ENCODE measurements around the gene LARP1B. TPM values are rescaled to one million over a fixed set of nuclear protein-coding genes. Genes with fewer than 3 reads are reported as not detected.
A peak's percentile ranks its signal among the peaks of the same experiment; 100 is the strongest.

LARP1B gene
- total and polyA plus RNA-seq, 9 of the 15 experiments (the other 6 are each of a cell fraction or from before 2014, with no cell fraction given) = 19.2 to 59.7 (median 37.9) TPM

DNA sequence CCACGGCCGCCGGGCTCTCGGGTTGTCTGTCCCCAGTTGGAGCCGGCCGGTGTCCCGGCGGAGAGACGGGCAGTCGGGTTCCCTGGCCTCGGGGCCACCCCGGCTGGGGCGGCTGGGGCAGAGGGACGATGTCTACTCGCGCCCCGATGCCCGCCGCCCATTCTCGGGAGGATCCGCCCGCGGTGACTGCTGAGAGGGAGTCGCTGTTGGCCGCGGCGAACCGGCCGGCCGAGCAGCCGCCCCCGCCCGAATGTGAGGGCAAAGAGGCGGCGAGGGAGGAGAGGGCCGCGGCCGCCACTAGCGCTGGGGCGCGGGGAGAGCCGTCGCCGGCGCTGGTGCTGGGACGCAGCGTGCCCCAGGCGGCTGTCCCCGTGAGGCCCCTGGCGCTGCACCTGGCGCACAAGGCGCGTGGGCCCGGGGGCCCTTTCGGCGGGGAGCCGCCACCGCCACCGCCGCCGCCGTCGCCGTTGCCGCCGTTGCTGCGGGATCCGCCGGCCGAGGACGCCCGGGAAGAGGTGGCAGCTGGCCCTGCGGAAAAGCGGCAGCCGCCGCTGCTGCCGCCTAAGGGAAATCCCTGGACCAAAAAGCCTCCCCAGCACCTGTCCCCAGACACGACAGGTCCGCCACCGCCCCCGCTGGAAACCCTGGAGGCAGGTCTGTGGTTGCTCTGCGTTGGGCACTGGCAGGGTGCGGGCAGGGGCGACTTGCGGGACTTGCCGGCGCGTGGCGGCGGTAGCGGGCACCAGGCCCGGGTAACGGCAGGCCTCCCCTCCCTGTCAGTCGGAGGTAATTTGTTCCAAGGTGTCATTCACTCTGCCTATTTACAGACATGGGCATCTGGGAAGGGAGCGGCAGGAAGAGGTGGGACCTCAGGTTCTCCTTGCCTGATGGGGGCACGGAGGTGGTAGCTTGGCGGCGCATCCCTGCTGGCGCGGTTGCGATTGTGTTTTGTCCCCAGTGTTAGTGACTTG is 739 bp downstream of the LARP1B start (continued):
- TF ChIP-seq, protein P1, sequence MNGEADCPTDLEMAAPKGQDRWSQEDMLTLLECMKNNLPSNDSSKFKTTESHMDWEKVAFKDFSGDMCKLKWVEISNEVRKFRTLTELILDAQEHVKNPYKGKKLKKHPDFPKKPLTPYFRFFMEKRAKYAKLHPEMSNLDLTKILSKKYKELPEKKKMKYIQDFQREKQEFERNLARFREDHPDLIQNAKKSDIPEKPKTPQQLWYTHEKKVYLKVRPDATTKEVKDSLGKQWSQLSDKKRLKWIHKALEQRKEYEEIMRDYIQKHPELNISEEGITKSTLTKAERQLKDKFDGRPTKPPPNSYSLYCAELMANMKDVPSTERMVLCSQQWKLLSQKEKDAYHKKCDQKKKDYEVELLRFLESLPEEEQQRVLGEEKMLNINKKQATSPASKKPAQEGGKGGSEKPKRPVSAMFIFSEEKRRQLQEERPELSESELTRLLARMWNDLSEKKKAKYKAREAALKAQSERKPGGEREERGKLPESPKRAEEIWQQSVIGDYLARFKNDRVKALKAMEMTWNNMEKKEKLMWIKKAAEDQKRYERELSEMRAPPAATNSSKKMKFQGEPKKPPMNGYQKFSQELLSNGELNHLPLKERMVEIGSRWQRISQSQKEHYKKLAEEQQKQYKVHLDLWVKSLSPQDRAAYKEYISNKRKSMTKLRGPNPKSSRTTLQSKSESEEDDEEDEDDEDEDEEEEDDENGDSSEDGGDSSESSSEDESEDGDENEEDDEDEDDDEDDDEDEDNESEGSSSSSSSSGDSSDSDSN (IDR thresholded peaks at IDR 0.05; ENCODE audit: borderline replicate concordance in 1 of 2, low read depth in 2 of 2, low read length in 2 of 2) = peak; percentile 60 to 61; a peak in 3 of 4 replicates
- no peak for TF ChIP-seq SMARCE1 (IDR thresholded peaks at IDR 0.05)
- TF ChIP-seq CAMTA2 (CRISPR knock-in tag; conservative IDR thresholded peaks at IDR 0.05) = no peak
- TF ChIP-seq STAG1 (CRISPR knock-in tag; IDR thresholded peaks at IDR 0.05; ENCODE audit: borderline replicate concordance) = no peak
- no peak for TF ChIP-seq HOXB6 (CRISPR knock-in tag; IDR thresholded peaks at IDR 0.05; ENCODE audit: borderline replicate concordance)
- TF ChIP-seq, protein P2, sequence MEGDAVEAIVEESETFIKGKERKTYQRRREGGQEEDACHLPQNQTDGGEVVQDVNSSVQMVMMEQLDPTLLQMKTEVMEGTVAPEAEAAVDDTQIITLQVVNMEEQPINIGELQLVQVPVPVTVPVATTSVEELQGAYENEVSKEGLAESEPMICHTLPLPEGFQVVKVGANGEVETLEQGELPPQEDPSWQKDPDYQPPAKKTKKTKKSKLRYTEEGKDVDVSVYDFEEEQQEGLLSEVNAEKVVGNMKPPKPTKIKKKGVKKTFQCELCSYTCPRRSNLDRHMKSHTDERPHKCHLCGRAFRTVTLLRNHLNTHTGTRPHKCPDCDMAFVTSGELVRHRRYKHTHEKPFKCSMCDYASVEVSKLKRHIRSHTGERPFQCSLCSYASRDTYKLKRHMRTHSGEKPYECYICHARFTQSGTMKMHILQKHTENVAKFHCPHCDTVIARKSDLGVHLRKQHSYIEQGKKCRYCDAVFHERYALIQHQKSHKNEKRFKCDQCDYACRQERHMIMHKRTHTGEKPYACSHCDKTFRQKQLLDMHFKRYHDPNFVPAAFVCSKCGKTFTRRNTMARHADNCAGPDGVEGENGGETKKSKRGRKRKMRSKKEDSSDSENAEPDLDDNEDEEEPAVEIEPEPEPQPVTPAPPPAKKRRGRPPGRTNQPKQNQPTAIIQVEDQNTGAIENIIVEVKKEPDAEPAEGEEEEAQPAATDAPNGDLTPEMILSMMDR (IDR thresholded peaks at IDR 0.05 in 2 of 3, conservative IDR thresholded peaks at IDR 0.05 in 1 of 3; ENCODE audit: insufficient read depth in 2 of 3, low read depth in 1 of 3, low read length in 3 of 3) = 0 out of 6 replicates have a peak, but pooled peaks of 1 of the 3 experiments have one; percentile 1
- TF ChIP-seq MEF2D (tag; conservative IDR thresholded peaks at IDR 0.05; ENCODE audit: low read depth) = no peak
- no peak for TF ChIP-seq CBX3 (IDR thresholded peaks at IDR 0.05; ENCODE audit: borderline replicate concordance in 1 of 2, low read length in 2 of 2)
- no peak for TF ChIP-seq ZNF57 (CRISPR knock-in tag; IDR thresholded peaks at IDR 0.05)
- TF ChIP-seq ASH1L (IDR thresholded peaks at IDR 0.05; ENCODE audit: borderline replicate concordance, low read depth, partially characterized antibody) = no peak
- no peak for TF ChIP-seq ILK (tag; IDR thresholded peaks at IDR 0.05; ENCODE audit: borderline replicate concordance, low read depth)
- no peak; the same call in 1 of the 2 replicates for TF ChIP-seq MYC (IDR thresholded peaks at IDR 0.05; ENCODE audit: low read depth, low read length)
- TF ChIP-seq MYC (CRISPR knock-in tag; IDR thresholded peaks at IDR 0.05; ENCODE audit: borderline replicate concordance, low read depth) = no peak
- TF ChIP-seq, protein P3, sequence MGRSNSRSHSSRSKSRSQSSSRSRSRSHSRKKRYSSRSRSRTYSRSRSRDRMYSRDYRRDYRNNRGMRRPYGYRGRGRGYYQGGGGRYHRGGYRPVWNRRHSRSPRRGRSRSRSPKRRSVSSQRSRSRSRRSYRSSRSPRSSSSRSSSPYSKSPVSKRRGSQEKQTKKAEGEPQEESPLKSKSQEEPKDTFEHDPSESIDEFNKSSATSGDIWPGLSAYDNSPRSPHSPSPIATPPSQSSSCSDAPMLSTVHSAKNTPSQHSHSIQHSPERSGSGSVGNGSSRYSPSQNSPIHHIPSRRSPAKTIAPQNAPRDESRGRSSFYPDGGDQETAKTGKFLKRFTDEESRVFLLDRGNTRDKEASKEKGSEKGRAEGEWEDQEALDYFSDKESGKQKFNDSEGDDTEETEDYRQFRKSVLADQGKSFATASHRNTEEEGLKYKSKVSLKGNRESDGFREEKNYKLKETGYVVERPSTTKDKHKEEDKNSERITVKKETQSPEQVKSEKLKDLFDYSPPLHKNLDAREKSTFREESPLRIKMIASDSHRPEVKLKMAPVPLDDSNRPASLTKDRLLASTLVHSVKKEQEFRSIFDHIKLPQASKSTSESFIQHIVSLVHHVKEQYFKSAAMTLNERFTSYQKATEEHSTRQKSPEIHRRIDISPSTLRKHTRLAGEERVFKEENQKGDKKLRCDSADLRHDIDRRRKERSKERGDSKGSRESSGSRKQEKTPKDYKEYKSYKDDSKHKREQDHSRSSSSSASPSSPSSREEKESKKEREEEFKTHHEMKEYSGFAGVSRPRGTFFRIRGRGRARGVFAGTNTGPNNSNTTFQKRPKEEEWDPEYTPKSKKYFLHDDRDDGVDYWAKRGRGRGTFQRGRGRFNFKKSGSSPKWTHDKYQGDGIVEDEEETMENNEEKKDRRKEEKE (IDR thresholded peaks at IDR 0.05; ENCODE audit: borderline replicate concordance in 1 of 2, control insufficient read depth in 1 of 2, low read depth in 2 of 2, low read length in 1 of 2) = no peak
- TF ChIP-seq RBM15 (IDR thresholded peaks at IDR 0.05; ENCODE audit: insufficient read depth, low read length) = no peak
- TF ChIP-seq RBM22 (IDR thresholded peaks at IDR 0.05; ENCODE audit: low read depth, low read length, poor library complexity, severe bottlenecking) = no peak
- TF ChIP-seq, protein P4, sequence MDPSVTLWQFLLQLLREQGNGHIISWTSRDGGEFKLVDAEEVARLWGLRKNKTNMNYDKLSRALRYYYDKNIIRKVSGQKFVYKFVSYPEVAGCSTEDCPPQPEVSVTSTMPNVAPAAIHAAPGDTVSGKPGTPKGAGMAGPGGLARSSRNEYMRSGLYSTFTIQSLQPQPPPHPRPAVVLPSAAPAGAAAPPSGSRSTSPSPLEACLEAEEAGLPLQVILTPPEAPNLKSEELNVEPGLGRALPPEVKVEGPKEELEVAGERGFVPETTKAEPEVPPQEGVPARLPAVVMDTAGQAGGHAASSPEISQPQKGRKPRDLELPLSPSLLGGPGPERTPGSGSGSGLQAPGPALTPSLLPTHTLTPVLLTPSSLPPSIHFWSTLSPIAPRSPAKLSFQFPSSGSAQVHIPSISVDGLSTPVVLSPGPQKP (CRISPR knock-in tag; IDR thresholded peaks at IDR 0.05) = no peak
